K562 (cell line): ENCODE measurements around the gene GNAT1. TPM values are rescaled to one million over a fixed set of nuclear protein-coding genes. Genes with fewer than 3 reads are reported as not detected.

Experiments used
- ATAC-seq: fragments of 200-7000 bp; cut with Tn5 transposase; 3 replicates; pipeline ENCODE4 v1.9.1; 2020; ENCODE audit warnings: moderate library complexity
- BruUV-seq: library from RNA; stranded (reverse); fragments of 400-500 nt; replicated peaks from 2 replicates; lab custom pipeline; 2021; lab: Mats Ljungman, UMichigan
- CTCF ChIA-PET: fragments of 300-600 bp; formaldehyde crosslinking; extraction: SDS; loops from one replicate; lab custom pipeline; 2021; ENCODE audit warnings: low intra/inter-chr PET ratio; lab: Yijun Ruan, JAX
- POLR2A ChIA-PET: fragments of 300-600, 350-650 bp; sonication (Branson Sonifier 250); formaldehyde crosslinking; extraction: SDS; loops from one replicate; lab custom pipeline; 2021; ENCODE audit warnings: antibody characterized with exemption, inconsistent platforms; lab: Yijun Ruan, JAX
- DNase-seq, 4 experiments: peaks; one replicate each; pipeline versions ENCODE4 v3.0.0 to v3.0.0-alpha.2; 2011 to 2018; ENCODE audit warnings: low spot score in 3 of 4, mixed read lengths in 3 of 4; ENCODE audit errors: extremely low read depth in 1 of 4
- FAIRE-seq: peaks from 2 replicates; lab custom pipeline; 2011; peaks lifted over from hg19 to GRCh38; lab: Jason Lieb, UNC
- H2AFZ ChIP-seq: 2 replicates; pipeline ENCODE4 v1.6.0; 2011; ENCODE audit warnings: low read depth, low read length, control low read depth, inconsistent platforms
- H3K27ac ChIP-seq: fragments of 200-600 bp; 3 replicates; pipeline ENCODE4 v1.8.0; 2011; ENCODE audit warnings: low read depth, mild to moderate bottlenecking, control low read depth, inconsistent platforms, low read length, moderate library complexity, mixed read lengths; ENCODE audit errors: extremely low read depth
- H3K27me3 ChIP-seq, 2 experiments: fragments of 300-600 bp in 1 of 2; 2 replicates in 1 of 2; 3 replicates in 1 of 2; pipeline versions ENCODE4 v1.6.0 to v1.8.0; 2011; ENCODE audit warnings: inconsistent platforms in 2 of 2, low read length in 2 of 2, mild to moderate bottlenecking in 1 of 2, mixed read lengths in 1 of 2, moderate library complexity in 1 of 2; ENCODE audit not compliant: control insufficient read depth in 2 of 2, insufficient read depth in 2 of 2
- H3K36me3 ChIP-seq: fragments of 300-600 bp; 3 replicates; pipeline ENCODE4 v1.8.0; 2011; ENCODE audit warnings: mild to moderate bottlenecking, low read length, inconsistent platforms; ENCODE audit not compliant: control insufficient read depth, insufficient read depth
- H3K4me1 ChIP-seq, 2 experiments: fragments of 200-600 bp in 1 of 2; replicated peaks in 1 of 2; 2 replicates in 1 of 2; 3 replicates in 1 of 2; pipeline versions ENCODE4 v1.5.1 to v1.8.0; 2011; ENCODE audit warnings: inconsistent platforms in 2 of 2, low read length in 2 of 2, mild to moderate bottlenecking in 1 of 2, mixed read lengths in 1 of 2, moderate library complexity in 1 of 2; ENCODE audit not compliant: control insufficient read depth in 2 of 2, insufficient read depth in 2 of 2
- H3K4me2 ChIP-seq: 2 replicates; pipeline ENCODE4 v1.6.1; 2011; ENCODE audit warnings: low read length, control low read depth, inconsistent platforms, mixed read lengths; ENCODE audit not compliant: insufficient read depth
- H3K4me3 ChIP-seq: fragments of 200-600 bp; sonication (generic), shearing (Covaris generic); 2 replicates; pipeline ENCODE4 v1.5.1; 2016; ENCODE audit warnings: control low read depth, inconsistent platforms
- H3K79me2 ChIP-seq: fragments of 200-600 bp; 3 replicates; pipeline ENCODE4 v1.8.0; 2011; ENCODE audit warnings: low read length, inconsistent platforms; ENCODE audit not compliant: control insufficient read depth, insufficient read depth
- H3K9ac ChIP-seq, 2 experiments: 2 replicates each; pipeline versions ENCODE4 v1.6.0 to v1.6.1; 2011; ENCODE audit warnings: low read depth in 2 of 2, low read length in 2 of 2, control low read depth in 1 of 2, inconsistent platforms in 1 of 2, mild to moderate bottlenecking in 1 of 2, mixed read lengths in 1 of 2; ENCODE audit not compliant: insufficient read depth in 1 of 2
- H3K9me1 ChIP-seq: one replicate; pipeline ENCODE4 v1.6.0; 2011; ENCODE audit warnings: inconsistent platforms, mild to moderate bottlenecking, low read length, moderate library complexity; ENCODE audit not compliant: control insufficient read depth, insufficient read depth
- H3K9me3 ChIP-seq: replicated peaks from 2 replicates; pipeline ENCODE4 v1.5.1; 2011; ENCODE audit warnings: low read depth, low read length, inconsistent platforms; ENCODE audit not compliant: control insufficient read depth, insufficient read depth
- H4K20me1 ChIP-seq: replicated peaks from 2 replicates; pipeline ENCODE4 v1.6.1; 2011; ENCODE audit warnings: low read length, inconsistent platforms, mixed read lengths; ENCODE audit not compliant: control insufficient read depth, insufficient read depth
- CTCF ChIP-seq, 3 experiments: IDR thresholded peaks in 2 of 3; conservative IDR thresholded peaks in 1 of 3; 2 replicates each; pipeline ENCODE4 v1.5.1; 2011 to 2012; ENCODE audit warnings: low read length in 3 of 3, mild to moderate bottlenecking in 3 of 3, control low read depth in 2 of 3, improper control_type of control experiment in 1 of 3, inconsistent platforms in 1 of 3, low read depth in 1 of 3, mixed read lengths in 1 of 3, moderate library complexity in 1 of 3; ENCODE audit not compliant: insufficient read depth in 2 of 3
- E2F8 ChIP-seq: fragments of 450-650 bp; IDR thresholded peaks from 2 replicates; pipeline ENCODE4 v1.7.1; 2018; ENCODE audit warnings: mild to moderate bottlenecking, low read depth; ENCODE audit not compliant: partially characterized antibody
- MTF1 ChIP-seq: fragments of 250-450 bp; sonication (Bioruptor Pico); IDR thresholded peaks from 2 replicates; pipeline ENCODE4 v1.9.0; 2021; ENCODE audit warnings: moderate library complexity, mild to moderate bottlenecking, inconsistent platforms, borderline replicate concordance
- NFIX ChIP-seq: fragments of 250-450 bp; sonication (Bioruptor Pico); IDR thresholded peaks from 2 replicates; pipeline ENCODE4 v1.4.0; 2020; ENCODE audit warnings: low read depth, mild to moderate bottlenecking, moderate library complexity
- VEZF1 ChIP-seq: fragments of 200-800 bp; sonication (Bioruptor generic); IDR thresholded peaks from 2 replicates; pipeline ENCODE4 v1.6.1; 2017; ENCODE audit warnings: missing genetic modification characterization, missing compliant biosample characterization
- WGBS: fragments of 100-300 bp; shearing (Covaris generic); methylation state at CpG from one replicate; pipeline ENCODE4 v1.1.6; 2016; ENCODE audit warnings: low coverage, mixed read lengths; ENCODE audit not compliant: insufficient coverage; ENCODE audit errors: missing lambda C conversion rate; 5-methylcytosine and 5-hydroxymethylcytosine counted together
- in situ Hi-C: fragments of 300-500 bp; cut with MboI; formaldehyde crosslinking; loops from 4 replicates; pipeline ENCODE4 v1.15.0; 2018; ENCODE audit warnings: inconsistent platforms, mixed read lengths
- intact Hi-C: fragments of 100-400 bp; cut with micrococcal nuclease; formaldehyde crosslinking; loops from 2 replicates; pipeline ENCODE4 v1.14.2; 2022
- polyA plus RNA-seq, 8 experiments: library from polyadenylated mRNA; depleted of rRNA in 4 of 8; stranded (reverse) in 5 of 8; unstranded in 3 of 8; fragments of >200 nt; fragmentation: Nextera tagmentation in 2 of 8; fragmentation: Illumina TruSeq in 1 of 8; extraction: Ambion mirVana in 2 of 8; extraction: Trizol in 1 of 8; gene quantifications; 2 replicates each; pipeline versions ENCODE4 v1.2.1 to v1.2.3, GENCODE V29; 2011 to 2014; ENCODE audit warnings: inconsistent platforms in 1 of 8, missing spikeins in 1 of 8
- total RNA-seq, 7 experiments: library from RNA; depleted of rRNA in 6 of 7; stranded (reverse); fragments of >200 nt in 6 of 7; fragmentation: Illumina TruSeq in 2 of 7; extraction: Trizol in 2 of 7; gene quantifications; 2 replicates each; pipeline versions ENCODE4 v1.2.1 to v1.2.3, GENCODE V29; 2011 to 2021; ENCODE audit warnings: low replicate concordance in 1 of 7

Gene GNAT1
- total and polyA plus RNA-seq, 9 of the 15 experiments (the other 6 are each of a cell fraction or from before 2014, with no cell fraction given) = not detected

- Histone ChIP-seq H3K9me1 (no peaks in the 10 kb centered on the region), H3K4me3 (no peak overlapping the region), H3K79me2 (no peaks in the 10 kb centered on the region), H3K27me3 (peaks cover 0 to 18% of the 10 kb centered on the region in 2 experiments; a peak in 3 of 5 replicates), H3K36me3 (no peaks in the 10 kb centered on the region), H3K9me3 (no peaks in the 10 kb centered on the region), H3K27ac (no peak overlapping the region), H3K9ac (no peak overlapping the region), H3K4me2 (no peak overlapping the region), H4K20me1 (no peaks in the 10 kb centered on the region), H3K4me1 (no peaks in the 10 kb centered on the region; a peak in 2 of 5 replicates), H2AFZ (no peak overlapping the region)
- DNase-seq = no peak
- in situ Hi-C loops = no loop called here
- 17% methylated on average over 2 of the region's 2 CpGs for WGBS
- intact Hi-C loops = no loop called here
- BruUV-seq = no TSS peak
- CTCF ChIA-PET = no interaction called here
- no peak for ATAC-seq
- POLR2A ChIA-PET = interaction anchor here (0.5 to 1.7 kb wide), 2 partner anchors 10 to 115 kb away, joined by 3 to 6 read pairs; no protein-coding TSS in a partner anchor
- TF ChIP-seq MTF1 (CRISPR knock-in tag) = no peak
- no peak for FAIRE-seq
These were observed 20.5 kb downstream of the GNAT1 start for GRCh38 chr3:50211930-50212329.

DNA sequence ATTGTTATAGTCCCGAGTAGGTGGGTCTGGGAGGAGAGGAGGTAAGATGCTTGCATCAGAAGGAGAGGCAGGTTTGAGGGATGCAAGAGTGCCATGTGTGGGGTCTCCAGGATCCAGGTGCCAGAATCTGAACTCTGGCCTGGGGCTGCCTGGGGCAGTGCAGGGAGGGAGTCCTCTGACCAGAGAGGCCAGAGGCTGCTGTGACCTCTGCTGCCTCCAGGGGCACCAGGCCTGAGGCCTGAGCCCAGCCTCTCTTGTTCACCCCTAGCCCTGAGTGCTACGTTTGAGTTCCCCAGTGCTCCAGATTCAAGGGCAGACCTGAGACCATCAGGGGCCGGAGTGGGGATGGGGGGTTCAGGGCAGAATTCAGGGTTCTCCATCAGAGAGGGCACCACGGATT is 21.1 kb downstream of the GNAT1 start:
- H3K9ac ChIP-seq = no peak overlapping the region
- H3K9me3 ChIP-seq = no peaks in the 10 kb centered on the region
- in situ Hi-C loops (no loop called here), intact Hi-C loops (no loop called here)
- 6% methylated on average over 2 of the region's 4 CpGs for WGBS
- ChIA-PET CTCF (no interaction called here), POLR2A (interaction anchor here (0.5 to 1.7 kb wide), 3 partner anchors 10 to 116 kb away, joined by 3 to 6 read pairs (median 3); no protein-coding TSS in a partner anchor)
- no peaks in the 10 kb centered on the region; a peak in 2 of 5 replicates for H3K4me1 ChIP-seq
- no peaks in the 10 kb centered on the region for H4K20me1 ChIP-seq
- no peak overlapping the region for H2AFZ ChIP-seq
- H3K27me3 ChIP-seq = peaks cover 0 to 21% of the 10 kb centered on the region in 2 experiments; a peak in 3 of 5 replicates
- ATAC-seq (peak; percentile 87), FAIRE-seq (no peak), DNase-seq (no peak)
- H3K4me3 ChIP-seq = no peak overlapping the region
- no peaks in the 10 kb centered on the region for H3K79me2 ChIP-seq
- no peaks in the 10 kb centered on the region for H3K36me3 ChIP-seq
- H3K27ac ChIP-seq = no peak overlapping the region
- BruUV-seq = no TSS peak
- H3K9me1 ChIP-seq = no peaks in the 10 kb centered on the region
- TF ChIP-seq E2F8 (no peak), VEZF1 (CRISPR knock-in tag) (no peak), NFIX (CRISPR knock-in tag) (no peak), CTCF (IDR thresholded peaks at IDR 0.05 in 2 of 3, conservative IDR thresholded peaks at IDR 0.05 in 1 of 3; ENCODE audit: insufficient read depth in 2 of 3, low read depth in 1 of 3, low read length in 3 of 3) (peak; percentile 5 to 19 (median 13); a peak in 1 of 6 replicates)
- H3K4me2 ChIP-seq = no peak overlapping the region
